Fibroblast of the aortic adventitia (primary cell): ENCODE measurements around the gene TAS1R1. TPM values are rescaled to one million over a fixed set of nuclear protein-coding genes. Genes with fewer than 3 reads are reported as not detected.
A peak's percentile ranks its signal among the peaks of the same experiment; 100 is the strongest.

Experiments
- DNase-seq: peaks from one replicate; pipeline ENCODE4 v3.0.0-alpha.2; 2010; ENCODE audit warnings: low read depth
- H3K4me3 ChIP-seq: 2 replicates; pipeline ENCODE4 v1.5.1; 2011; ENCODE audit warnings: low read depth, mild to moderate bottlenecking, control low read depth, low read length, moderate library complexity
- total RNA-seq: library from RNA; depleted of rRNA; stranded (reverse); fragments of >200 nt; gene quantifications from 2 replicates; pipeline ENCODE4 v1.2.3, GENCODE V29; 2012; ENCODE audit warnings: low replicate concordance
- TF ChIP-seq, protein P1 (sequence below): IDR thresholded peaks from 2 replicates; pipeline ENCODE4 v1.5.1; 2011; ENCODE audit warnings: mild to moderate bottlenecking, low read length, control low read depth, inconsistent platforms; ENCODE audit not compliant: insufficient read depth

The TAS1R1 gene
- total RNA-seq, 1 donor, result not detected

DNA sequence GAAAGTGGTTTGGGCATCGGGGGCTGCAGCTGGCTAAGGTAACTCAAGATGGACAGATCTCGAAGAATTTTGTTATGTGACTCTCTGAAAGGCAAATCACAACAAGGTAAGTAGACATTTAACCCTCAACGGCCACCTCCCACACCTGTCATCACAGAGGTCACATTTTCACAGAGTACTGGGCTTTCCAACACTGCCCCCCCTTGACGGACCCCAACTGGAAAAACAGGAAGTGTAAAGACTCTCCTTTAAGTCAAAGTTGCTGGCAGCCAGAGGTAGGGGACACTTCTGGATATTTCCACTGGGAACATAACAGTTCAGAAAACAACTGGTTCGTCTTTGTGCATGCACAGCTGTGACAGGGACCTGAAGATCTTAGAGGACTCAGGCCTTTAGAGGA, 23.1 kb upstream of the TAS1R1 start:
- H3K4me3 ChIP-seq, result no peak overlapping the region
- DNase-seq, result no peak
- TF ChIP-seq, protein P1, sequence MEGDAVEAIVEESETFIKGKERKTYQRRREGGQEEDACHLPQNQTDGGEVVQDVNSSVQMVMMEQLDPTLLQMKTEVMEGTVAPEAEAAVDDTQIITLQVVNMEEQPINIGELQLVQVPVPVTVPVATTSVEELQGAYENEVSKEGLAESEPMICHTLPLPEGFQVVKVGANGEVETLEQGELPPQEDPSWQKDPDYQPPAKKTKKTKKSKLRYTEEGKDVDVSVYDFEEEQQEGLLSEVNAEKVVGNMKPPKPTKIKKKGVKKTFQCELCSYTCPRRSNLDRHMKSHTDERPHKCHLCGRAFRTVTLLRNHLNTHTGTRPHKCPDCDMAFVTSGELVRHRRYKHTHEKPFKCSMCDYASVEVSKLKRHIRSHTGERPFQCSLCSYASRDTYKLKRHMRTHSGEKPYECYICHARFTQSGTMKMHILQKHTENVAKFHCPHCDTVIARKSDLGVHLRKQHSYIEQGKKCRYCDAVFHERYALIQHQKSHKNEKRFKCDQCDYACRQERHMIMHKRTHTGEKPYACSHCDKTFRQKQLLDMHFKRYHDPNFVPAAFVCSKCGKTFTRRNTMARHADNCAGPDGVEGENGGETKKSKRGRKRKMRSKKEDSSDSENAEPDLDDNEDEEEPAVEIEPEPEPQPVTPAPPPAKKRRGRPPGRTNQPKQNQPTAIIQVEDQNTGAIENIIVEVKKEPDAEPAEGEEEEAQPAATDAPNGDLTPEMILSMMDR, result no peak

- H3K4me3 ChIP-seq, result no peak overlapping the region
- TF ChIP-seq, protein P1, result no peak
- no peak for DNase-seq
These were observed 20.8 kb upstream of the TAS1R1 start for GRCh38 chr1:6534248-6534822.

DNA sequence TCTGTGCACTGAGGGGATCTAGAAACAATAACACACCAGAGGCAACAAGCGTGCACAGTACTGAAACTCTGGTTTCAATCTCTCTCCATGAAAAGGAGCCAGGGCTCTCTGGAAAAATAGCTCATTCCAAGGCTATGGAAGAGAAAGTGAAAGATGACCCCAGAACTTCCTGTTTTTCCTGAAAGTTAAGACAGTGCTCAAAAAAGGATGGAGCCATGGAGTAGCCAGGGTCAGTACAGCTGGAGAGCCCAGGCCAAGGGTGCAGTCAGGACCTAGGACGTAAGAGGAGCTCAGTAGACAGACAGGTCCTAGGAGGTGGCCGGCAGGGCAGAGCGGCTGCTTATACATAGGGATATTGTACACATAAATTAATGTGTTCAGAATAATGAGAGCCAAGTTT, 19.9 kb upstream of the TAS1R1 start:
- no peak for DNase-seq
- TF ChIP-seq, protein P1, result no peak
- no peak overlapping the region for H3K4me3 ChIP-seq

GRCh38 chr1:6536291-6536690, 18.8 kb upstream of the TAS1R1 start:
- TF ChIP-seq, protein P1, result no peak
- no peak for DNase-seq

DNA sequence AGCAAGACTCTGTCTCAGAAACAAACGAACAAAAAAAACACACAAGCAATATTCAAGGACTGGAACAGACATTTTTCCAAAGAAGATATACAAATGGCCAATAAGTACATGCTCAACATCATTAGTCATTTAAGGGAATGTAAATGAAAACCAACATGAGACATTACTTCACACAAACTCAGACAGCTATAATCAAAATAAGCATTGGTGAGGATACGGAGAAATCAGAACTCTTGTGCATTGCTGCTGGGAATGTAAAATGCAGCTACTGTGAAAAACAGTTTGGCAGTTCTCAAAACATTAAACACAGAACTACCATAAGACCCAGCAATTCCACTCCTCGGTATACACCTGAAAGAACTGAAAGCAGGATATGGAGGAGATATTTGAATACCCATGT, 16.2 kb upstream of the TAS1R1 start:
- DNase-seq, result no peak
- TF ChIP-seq, protein P1, result no peak
- no peak overlapping the region for H3K4me3 ChIP-seq

More at GRCh38 chr1:6536291-6536690, 18.8 kb upstream of the TAS1R1 start:
- no peak overlapping the region for H3K4me3 ChIP-seq

GRCh38 chr1:6544831-6545230, 10.3 kb upstream of the TAS1R1 start:
- TF ChIP-seq, protein P1, result no peak
- DNase-seq, result peak; percentile 68
- H3K4me3 ChIP-seq, result no peak overlapping the region
